CD8-positive, alpha-beta memory T cell (primary cell): ENCODE results near the gene SORD. TPM values are rescaled to one million over a fixed set of nuclear protein-coding genes. Genes with fewer than 3 reads are reported as not detected.
A peak's percentile ranks its signal among the peaks of the same experiment; 100 is the strongest.
"Not testable (repeated sequence)": the region's sequence is repeated elsewhere in the genome, so short reads cannot be mapped to it uniquely, and the experiment has no call there.

Experiments
- CTCF ChIA-PET: fragments of 350-600 bp; sonication (Branson Sonifier 250); formaldehyde crosslinking; loops from one replicate; lab custom pipeline; 2021; ENCODE audit warnings: antibody characterized with exemption; lab: Charles Lee
- POLR2A ChIA-PET: fragments of 350-600 bp; sonication (Branson Sonifier 250); formaldehyde crosslinking; loops from one replicate; lab custom pipeline; 2021; ENCODE audit warnings: antibody characterized with exemption; lab: Charles Lee
- DNase-seq, 5 donors: peaks; one replicate each; pipeline versions ENCODE4 v3.0.0 to v3.0.0-alpha.2; 2020 to 2022; ENCODE audit warnings: mixed read lengths in 1 of 5
- H3K27ac ChIP-seq: one replicate; pipeline ENCODE4 v1.7.0; 2013; ENCODE audit warnings: low read depth, mild to moderate bottlenecking, low read length, moderate library complexity
- H3K27me3 ChIP-seq: 2 replicates; pipeline ENCODE4 v1.7.0; 2013; ENCODE audit warnings: low read length, mild to moderate bottlenecking; ENCODE audit not compliant: insufficient read depth, poor library complexity, severe bottlenecking
- H3K36me3 ChIP-seq: 2 replicates; pipeline ENCODE4 v1.7.0; 2013; ENCODE audit warnings: mild to moderate bottlenecking, low read length, moderate library complexity; ENCODE audit not compliant: insufficient read depth
- H3K4me1 ChIP-seq: 2 replicates; pipeline ENCODE4 v1.7.0; 2013; ENCODE audit warnings: mild to moderate bottlenecking, low read length, moderate library complexity; ENCODE audit not compliant: insufficient read depth
- H3K4me3 ChIP-seq: 2 replicates; pipeline ENCODE4 v1.7.0; 2013; ENCODE audit warnings: mild to moderate bottlenecking, low read length
- H3K9me3 ChIP-seq: 2 replicates; pipeline ENCODE4 v1.7.0; 2013; ENCODE audit warnings: mild to moderate bottlenecking, low read length
- H3K27ac Mint-ChIP-seq, 8 donors: one replicate each; pipeline ENCODE4 v1.8.0; 2020 to 2021; ENCODE audit warnings: mixed read lengths in 8 of 8, mild to moderate bottlenecking in 6 of 8, inconsistent platforms in 3 of 8, moderate library complexity in 3 of 8
- H3K27me3 Mint-ChIP-seq, 2 donors: one replicate each; pipeline ENCODE4 v1.8.0; 2020 to 2021; ENCODE audit warnings: mixed read lengths in 2 of 2, mild to moderate bottlenecking in 1 of 2, moderate library complexity in 1 of 2
- H3K36me3 Mint-ChIP-seq, 3 donors: one replicate each; pipeline ENCODE4 v1.8.0; 2020 to 2021; ENCODE audit warnings: mixed read lengths in 3 of 3, inconsistent platforms in 1 of 3, mild to moderate bottlenecking in 1 of 3
- H3K4me1 Mint-ChIP-seq, 3 donors: one replicate each; pipeline ENCODE4 v1.8.0; 2020 to 2021; ENCODE audit warnings: mixed read lengths in 3 of 3, inconsistent platforms in 1 of 3, mild to moderate bottlenecking in 1 of 3
- H3K4me3 Mint-ChIP-seq, 7 donors: one replicate each; pipeline ENCODE4 v1.8.0; 2020 to 2021; ENCODE audit warnings: mixed read lengths in 7 of 7, mild to moderate bottlenecking in 6 of 7, moderate library complexity in 4 of 7, inconsistent platforms in 2 of 7
- H3K9me3 Mint-ChIP-seq, 5 donors: one replicate each; pipeline ENCODE4 v1.8.0; 2020 to 2022; ENCODE audit warnings: mixed read lengths in 5 of 5, mild to moderate bottlenecking in 3 of 5, moderate library complexity in 2 of 5, inconsistent platforms in 1 of 5
- polyA plus RNA-seq: library from polyadenylated mRNA; unstranded; fragments of 300-500 nt; fragmentation: Illumina TruSeq; gene quantifications from one replicate; pipeline ENCODE4 v1.2.3, GENCODE V29; 2021
- total RNA-seq, 2 experiments: library from RNA; stranded (reverse); gene quantifications; one replicate each; pipeline ENCODE4 v1.2.3, GENCODE V29; 2021

Gene SORD
- total and polyA plus RNA-seq, 3 experiments from 2014 or later, result 7.8 to 23.1 (median 23.0) TPM

DNA sequence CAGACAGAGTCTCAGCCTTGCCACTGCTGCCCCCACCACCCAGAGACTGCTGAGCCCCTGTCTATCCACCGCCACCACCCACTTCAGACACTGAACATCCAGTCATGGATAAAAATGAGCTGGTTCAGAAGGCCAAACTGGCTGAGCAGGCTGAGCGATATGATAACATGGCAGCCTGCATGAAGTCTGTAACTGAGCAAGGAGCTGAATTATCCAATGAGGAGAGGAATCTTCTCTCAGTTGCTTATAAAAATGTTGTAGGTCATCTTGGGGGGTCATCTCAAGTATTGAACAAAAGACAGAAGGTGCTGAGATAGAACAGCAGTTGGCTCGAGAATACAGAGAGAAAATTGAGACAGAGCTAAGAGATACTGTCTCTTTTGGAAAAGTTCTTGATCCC is 29.7 kb downstream of the SORD start:
- POLR2A ChIA-PET, H3K36me3 ChIP-seq, H3K27me3 ChIP-seq, H3K4me3 Mint-ChIP-seq, H3K9me3 ChIP-seq, H3K27me3 Mint-ChIP-seq, DNase-seq, H3K9me3 Mint-ChIP-seq, H3K4me3 ChIP-seq, H3K27ac ChIP-seq, H3K4me1 Mint-ChIP-seq, CTCF ChIA-PET, H3K4me1 ChIP-seq: not testable (repeated sequence)
- H3K27ac Mint-ChIP-seq, result peak overlapping the region in 1 of 8 donors; percentile 7
- H3K36me3 Mint-ChIP-seq, result peaks cover 15 to 43% (median 24%) of the 10 kb centered on the region in 3 donors

- POLR2A ChIA-PET, H3K27me3 ChIP-seq, H3K27ac Mint-ChIP-seq, DNase-seq, H3K4me1 Mint-ChIP-seq, H3K9me3 ChIP-seq, H3K36me3 Mint-ChIP-seq, H3K36me3 ChIP-seq, H3K9me3 Mint-ChIP-seq, H3K4me1 ChIP-seq, CTCF ChIA-PET, H3K4me3 Mint-ChIP-seq, H3K27ac ChIP-seq, H3K27me3 Mint-ChIP-seq, H3K4me3 ChIP-seq: not testable (repeated sequence)
Measured at GRCh38 chr15:45058690-45059675, 36.0 kb downstream of the SORD start.

DNA sequence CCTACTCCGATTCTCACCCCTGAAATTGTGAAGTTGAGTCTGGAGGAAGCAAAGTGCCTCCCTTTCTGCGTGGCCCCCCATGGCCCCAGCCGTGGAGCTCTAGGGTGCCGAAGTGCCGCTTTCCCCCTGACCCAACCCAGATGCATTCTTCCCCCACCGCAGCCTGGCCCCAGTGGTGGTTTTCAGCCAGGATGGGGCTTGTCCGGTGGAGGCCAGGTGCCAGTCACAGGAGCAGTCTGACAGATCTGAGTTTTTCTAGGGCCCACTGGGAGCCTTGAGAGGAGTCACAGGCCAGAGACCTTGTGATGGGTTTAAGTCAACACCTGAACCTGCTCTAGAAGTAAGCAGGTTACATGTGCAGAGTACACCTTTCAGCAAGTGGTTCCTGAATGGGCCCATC is 39.3 kb downstream of the SORD start:
- H3K27ac Mint-ChIP-seq, DNase-seq, H3K9me3 ChIP-seq, H3K27ac ChIP-seq, H3K27me3 ChIP-seq, POLR2A ChIA-PET, H3K4me1 ChIP-seq, H3K4me1 Mint-ChIP-seq, H3K4me3 ChIP-seq, CTCF ChIA-PET, H3K36me3 ChIP-seq, H3K27me3 Mint-ChIP-seq, H3K9me3 Mint-ChIP-seq, H3K36me3 Mint-ChIP-seq, H3K4me3 Mint-ChIP-seq: not testable (repeated sequence)

GRCh38 chr15:45064386-45064785 is 41.4 kb downstream of the SORD start:
- H3K4me3 ChIP-seq, result no peak overlapping the region
- Mint-ChIP-seq H3K27ac (peak overlapping the region in 1 of 8 donors; percentile 27), H3K9me3 (no peaks in the 10 kb centered on the region), H3K27me3 (no peaks in the 10 kb centered on the region), H3K4me3 (no peak overlapping the region), H3K4me1 (peaks cover 0 to 6% (median 3%) of the 10 kb centered on the region in 3 donors), H3K36me3 (peaks cover 0 to 14% (median 9%) of the 10 kb centered on the region in 3 donors)
- CTCF ChIA-PET, result no interaction called here
- DNase-seq, result no peak
- H3K27me3 ChIP-seq, result no peaks in the 10 kb centered on the region
- no peaks in the 10 kb centered on the region for H3K9me3 ChIP-seq
- H3K36me3 ChIP-seq, result no peaks in the 10 kb centered on the region
- H3K27ac ChIP-seq, result no peak overlapping the region
- POLR2A ChIA-PET, result no interaction called here
- no peaks in the 10 kb centered on the region for H3K4me1 ChIP-seq

GRCh38 chr15:45069942-45070360 is 47.0 kb downstream of the SORD start:
- H3K4me3 ChIP-seq, H3K27ac ChIP-seq, H3K9me3 Mint-ChIP-seq, H3K4me1 Mint-ChIP-seq, DNase-seq, POLR2A ChIA-PET, H3K36me3 ChIP-seq, H3K27ac Mint-ChIP-seq, H3K27me3 ChIP-seq, H3K4me1 ChIP-seq, H3K4me3 Mint-ChIP-seq, H3K9me3 ChIP-seq, CTCF ChIA-PET, H3K27me3 Mint-ChIP-seq: not testable (repeated sequence)
- H3K36me3 Mint-ChIP-seq, result peaks cover 0 to 16% (median 8%) of the 10 kb centered on the region in 3 donors

- H3K4me1 ChIP-seq, H3K4me3 ChIP-seq, H3K4me3 Mint-ChIP-seq, H3K36me3 Mint-ChIP-seq, POLR2A ChIA-PET, H3K36me3 ChIP-seq, H3K27me3 Mint-ChIP-seq, H3K27me3 ChIP-seq, H3K27ac Mint-ChIP-seq, H3K9me3 ChIP-seq, H3K27ac ChIP-seq, H3K9me3 Mint-ChIP-seq, DNase-seq, CTCF ChIA-PET, H3K4me1 Mint-ChIP-seq: not testable (repeated sequence)
Measured at GRCh38 chr15:45073602-45074001, 50.6 kb downstream of the SORD start.

GRCh38 chr15:45075440-45076320 is 52.7 kb downstream of the SORD start:
- H3K9me3 Mint-ChIP-seq, H3K4me1 Mint-ChIP-seq, H3K27ac Mint-ChIP-seq, H3K4me3 Mint-ChIP-seq, H3K4me3 ChIP-seq, H3K4me1 ChIP-seq, H3K27me3 Mint-ChIP-seq, H3K36me3 ChIP-seq, CTCF ChIA-PET, H3K27ac ChIP-seq, H3K27me3 ChIP-seq, H3K36me3 Mint-ChIP-seq, DNase-seq, H3K9me3 ChIP-seq, POLR2A ChIA-PET: not testable (repeated sequence)

DNA sequence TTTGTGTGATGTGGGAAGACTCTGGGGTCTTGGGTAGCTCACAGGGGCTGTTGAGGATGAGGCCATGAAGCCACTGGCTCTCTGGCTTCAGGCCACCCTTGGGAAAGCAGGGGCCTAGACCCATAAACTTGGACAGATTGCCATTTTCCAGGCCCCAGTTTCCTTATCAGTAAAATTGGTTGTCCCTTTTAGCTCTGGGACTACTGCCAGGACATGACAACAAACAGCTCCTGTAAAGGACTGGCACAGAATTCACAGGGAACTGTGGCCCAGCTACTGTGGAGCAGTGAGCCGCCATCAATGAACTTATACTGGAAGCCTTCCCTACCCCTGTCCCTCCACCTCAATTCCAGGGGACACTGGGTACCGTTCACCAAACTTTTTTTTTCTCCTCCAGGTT is 54.4 kb downstream of the SORD start:
- H3K4me1 Mint-ChIP-seq, H3K9me3 Mint-ChIP-seq, H3K36me3 Mint-ChIP-seq, H3K36me3 ChIP-seq, H3K9me3 ChIP-seq, POLR2A ChIA-PET, H3K4me3 ChIP-seq, H3K4me3 Mint-ChIP-seq, H3K4me1 ChIP-seq, CTCF ChIA-PET, DNase-seq, H3K27me3 ChIP-seq, H3K27ac ChIP-seq, H3K27ac Mint-ChIP-seq, H3K27me3 Mint-ChIP-seq: not testable (repeated sequence)
